Osteoblast (primary cell): ENCODE measurements around the gene FXYD3. TPM values are rescaled to one million over a fixed set of nuclear protein-coding genes. Genes with fewer than 3 reads are reported as not detected.

Experiments used
- DNase-seq: peaks from one replicate; pipeline ENCODE4 v3.0.0; 2011; ENCODE audit warnings: low spot score, mixed read lengths; ENCODE audit not compliant: insufficient read length; ENCODE audit errors: missing footprints
- H2AFZ ChIP-seq: 2 replicates; pipeline ENCODE4 v1.6.0; 2011; ENCODE audit warnings: mild to moderate bottlenecking, low read length
- H3K27ac ChIP-seq: 2 replicates; pipeline ENCODE4 v1.5.1; 2011; ENCODE audit warnings: mild to moderate bottlenecking, low read depth, low read length, moderate library complexity
- H3K27me3 ChIP-seq: 2 replicates; pipeline ENCODE4 v1.6.0; 2012; ENCODE audit warnings: mild to moderate bottlenecking, control low read depth, inconsistent platforms, low read length, moderate library complexity; ENCODE audit not compliant: insufficient read depth
- H3K36me3 ChIP-seq: 2 replicates; pipeline ENCODE4 v1.5.1; 2011; ENCODE audit warnings: mild to moderate bottlenecking, low read length, control low read depth, moderate library complexity; ENCODE audit not compliant: insufficient read depth
- H3K4me1 ChIP-seq: 2 replicates; pipeline ENCODE4 v1.5.1; 2011; ENCODE audit warnings: mild to moderate bottlenecking, low read length, control low read depth, moderate library complexity; ENCODE audit not compliant: insufficient read depth
- H3K4me2 ChIP-seq: 2 replicates; pipeline ENCODE4 v1.6.0; 2011; ENCODE audit warnings: mild to moderate bottlenecking, low read length; ENCODE audit not compliant: insufficient read depth
- H3K4me3 ChIP-seq: fragments of 200-600 bp; sonication (generic); 3 replicates; pipeline ENCODE4 v1.5.1; 2012; ENCODE audit warnings: mild to moderate bottlenecking, low read length, inconsistent platforms; ENCODE audit not compliant: insufficient read depth
- H3K79me2 ChIP-seq: 2 replicates; pipeline ENCODE4 v1.6.0; 2012; ENCODE audit warnings: mild to moderate bottlenecking, low read length, control low read depth, inconsistent platforms; ENCODE audit not compliant: insufficient read depth
- H3K9me3 ChIP-seq: 2 replicates; pipeline ENCODE4 v1.5.1; 2011; ENCODE audit warnings: low read depth, low read length, control low read depth
- H4K20me1 ChIP-seq: 2 replicates; pipeline ENCODE4 v1.6.0; 2012; ENCODE audit warnings: mild to moderate bottlenecking, low read length, control low read depth; ENCODE audit not compliant: insufficient read depth
- CTCF ChIP-seq: IDR thresholded peaks from 2 replicates; pipeline ENCODE4 v1.5.1; 2011; ENCODE audit warnings: mild to moderate bottlenecking, low read depth, low read length, moderate library complexity; ENCODE audit errors: extremely low read depth
- total RNA-seq: library from RNA; depleted of rRNA; stranded (reverse); fragments of >200 nt; gene quantifications from 2 replicates; pipeline ENCODE4 v1.2.3, GENCODE V29; 2012

FXYD3 gene
- total RNA-seq, 1 donor: not detected

- no peak for TF ChIP-seq CTCF
- Histone ChIP-seq H3K4me1 (no peaks in the 10 kb centered on the region), H3K9me3 (no peaks in the 10 kb centered on the region), H3K79me2 (no peaks in the 10 kb centered on the region), H3K4me2 (no peak overlapping the region), H3K4me3 (no peak overlapping the region), H3K36me3 (no peaks in the 10 kb centered on the region), H4K20me1 (no peaks in the 10 kb centered on the region), H3K27me3 (no peaks in the 10 kb centered on the region), H2AFZ (no peak overlapping the region), H3K27ac (no peak overlapping the region)
- peak; percentile 85 for DNase-seq
Measured at GRCh38 chr19:35081201-35081600, 34.4 kb upstream of the FXYD3 start.

- Histone ChIP-seq H4K20me1 (no peaks in the 10 kb centered on the region), H3K79me2 (no peaks in the 10 kb centered on the region), H3K27me3 (no peaks in the 10 kb centered on the region), H3K4me3 (no peak overlapping the region), H2AFZ (no peak overlapping the region), H3K27ac (no peak overlapping the region), H3K4me2 (no peak overlapping the region), H3K36me3 (no peaks in the 10 kb centered on the region), H3K9me3 (no peaks in the 10 kb centered on the region), H3K4me1 (no peaks in the 10 kb centered on the region)
- peak; percentile 43 for DNase-seq
- TF ChIP-seq CTCF: no peak
Measured at GRCh38 chr19:35083691-35084508, 31.7 kb upstream of the FXYD3 start.

- Histone ChIP-seq H3K4me2 (no peak overlapping the region), H2AFZ (no peak overlapping the region), H3K4me3 (no peak overlapping the region), H3K9me3 (no peaks in the 10 kb centered on the region), H4K20me1 (no peaks in the 10 kb centered on the region), H3K4me1 (no peaks in the 10 kb centered on the region), H3K27ac (no peak overlapping the region), H3K36me3 (no peaks in the 10 kb centered on the region), H3K27me3 (no peaks in the 10 kb centered on the region), H3K79me2 (no peaks in the 10 kb centered on the region)
- DNase-seq: no peak
- TF ChIP-seq CTCF: no peak
Measured at GRCh38 chr19:35084509-35084762, 31.2 kb upstream of the FXYD3 start.

GRCh38 chr19:35085947-35086346 lies 29.7 kb upstream of the FXYD3 start:
- Histone ChIP-seq H4K20me1 (no peaks in the 10 kb centered on the region), H3K27me3 (no peaks in the 10 kb centered on the region), H3K79me2 (no peaks in the 10 kb centered on the region)

More at GRCh38 chr19:35085947-35086346, 29.7 kb upstream of the FXYD3 start:
- no peak overlapping the region for H3K4me3 ChIP-seq
- H3K4me2 ChIP-seq: no peak overlapping the region
- TF ChIP-seq CTCF: no peak
- no peak overlapping the region for H2AFZ ChIP-seq
- H3K4me1 ChIP-seq: no peaks in the 10 kb centered on the region
- no peak for DNase-seq
- no peaks in the 10 kb centered on the region for H3K9me3 ChIP-seq
- no peak overlapping the region for H3K27ac ChIP-seq
- no peaks in the 10 kb centered on the region for H3K36me3 ChIP-seq
